Heart left ventricle (tissue), 13 donors: ENCODE results near the gene SFMBT2.

Source experiments
- CTCF ChIP-seq, 12 donors: fragments of 200-600 bp; sonication (generic) in 4 of 12; IDR thresholded peaks; one replicate each; pipeline versions ENCODE4 v1.5.0 to v1.8.0; 2018 to 2022; ENCODE audit warnings: antibody characterized with exemption in 12 of 12, mild to moderate bottlenecking in 5 of 12
- POLR2A ChIP-seq, 2 donors: fragments of 450-650 bp; IDR thresholded peaks; one replicate each; pipeline ENCODE4 v1.6.1; 2017; ENCODE audit warnings: antibody characterized with exemption in 2 of 2, mild to moderate bottlenecking in 2 of 2, moderate library complexity in 2 of 2
- donor health status: ischemic (EF 13 %, LVEDD 7.1; RV severe dilation, severe dysfunction).
- donor health status: DM: no; HTN: yes; CAD: no.
- donor health status: DM: no; HTN: no; CAD: no.
- donor health status: ischemic (EF 25% LVEDD 6.9; RV normal size, moderate dysfunction).
- donor health status: ischemic (EF 25% LVEDD 5.7; RV mildly dilated, moderate dysfunction).
- donor health status: ischemic (EF 35%, LVEDD 5.7; RV mildly dilated, moderate dysfunction).
- donor health status: nonischemic (EF 11% LVEDD 7.7; RV severe dilation, severe dysfunction).
- donor health status: DM: yes; HTN: yes; CAD: no.
- donor health status: PGD.
- donor health status: ischemic (EF 29% LVEDD 5.4; RV normal size, mild dysfunction).
- donor health status: nonischemic (EF 23%, LVEDD 6.1; RV moderate dilation, normal function).

- no peak for TF ChIP-seq CTCF (IDR thresholded peaks at IDR 0.05)
- TF ChIP-seq POLR2A (IDR thresholded peaks at IDR 0.05) = no peak
Measured at GRCh38 chr10:7372504-7372903, 38.3 kb downstream of the SFMBT2 start.
